A549 (cell line): ENCODE data around the gene EHF. TPM values are rescaled to one million over a fixed set of nuclear protein-coding genes. Genes with fewer than 3 reads are reported as not detected.

Experiments used
- ATAC-seq, 2 experiments: fragments of 200-7000 bp in 1 of 2; fragments of >200 bp in 1 of 2; cut with Nextera tagmentation in 1 of 2; cut with Tn5 transposase in 1 of 2; 3 replicates each; pipeline versions ENCODE4 v1.8.0 to v1.9.1; 2018 to 2020; ENCODE audit warnings: mild to moderate bottlenecking in 1 of 2, moderate library complexity in 1 of 2
- CTCF ChIA-PET: fragments of 300-600 bp; sonication (Branson Sonifier 250); formaldehyde crosslinking; extraction: SDS; loops from one replicate; lab custom pipeline; 2021; ENCODE audit warnings: antibody characterized with exemption, inconsistent platforms; lab: Yijun Ruan, JAX
- POLR2A ChIA-PET: fragments of 350-600 bp; formaldehyde crosslinking; extraction: SDS; loops from one replicate; lab custom pipeline; 2021; ENCODE audit warnings: antibody characterized with exemption, inconsistent platforms; lab: Yijun Ruan, JAX
- DNase-seq, 2 experiments: peaks; one replicate each; pipeline versions ENCODE4 v3.0.0 to v3.0.0-alpha.2; 2011 to 2016; ENCODE audit warnings: low read depth in 1 of 2, low spot score in 1 of 2
- FAIRE-seq: peaks from 2 replicates; lab custom pipeline; 2011; peaks lifted over from hg19 to GRCh38; lab: Jason Lieb, UNC
- H3K27ac ChIP-seq, 2 experiments: fragments of >200 bp; sonication (Bioruptor Twin); formaldehyde crosslinking; 3 replicates each; pipeline ENCODE4 v1.5.1; 2016 to 2017
- H3K4me1 ChIP-seq: fragments of >200 bp; sonication (Bioruptor Twin); formaldehyde crosslinking; 3 replicates; pipeline ENCODE4 v1.6.1; 2016
- H3K4me2 ChIP-seq: fragments of >200 bp; sonication (Bioruptor Twin); formaldehyde crosslinking; 3 replicates; pipeline ENCODE4 v1.6.1; 2016
- H3K4me3 ChIP-seq: fragments of >200 bp; sonication (Bioruptor Twin); formaldehyde crosslinking; 3 replicates; pipeline ENCODE4 v1.5.1; 2016
- H3K9me3 ChIP-seq: fragments of >200 bp; sonication (Bioruptor Twin); formaldehyde crosslinking; 3 replicates; pipeline ENCODE4 v1.6.1; 2016
- ATOH8 ChIP-seq: fragments of 250-450 bp; sonication (Bioruptor Pico); IDR thresholded peaks from 2 replicates; pipeline ENCODE4 v1.5.0; 2020; ENCODE audit warnings: low read depth, mild to moderate bottlenecking, moderate library complexity
- BHLHE40 ChIP-seq: IDR thresholded peaks from 2 replicates; pipeline ENCODE4 v1.6.1; 2012; ENCODE audit warnings: low read depth, low read length, inconsistent platforms
- CHD4 ChIP-seq: fragments of 200-600 bp; sonication (generic); IDR thresholded peaks from 2 replicates; pipeline ENCODE4 v1.6.1; 2016; ENCODE audit warnings: antibody characterized with exemption, mild to moderate bottlenecking, borderline replicate concordance
- CTCF ChIP-seq: fragments of >200 bp; sonication (Bioruptor Twin); formaldehyde crosslinking; IDR thresholded peaks from 3 replicates; pipeline ENCODE4 v1.5.1; 2016
- E2F6 ChIP-seq: IDR thresholded peaks from 2 replicates; pipeline ENCODE4 v1.6.1; 2012; ENCODE audit warnings: low read depth, borderline replicate concordance
- EP300 ChIP-seq, 2 experiments: fragments of >200 bp; sonication (Bioruptor Twin); formaldehyde crosslinking; IDR thresholded peaks; 2 replicates in 1 of 2; 3 replicates in 1 of 2; pipeline ENCODE4 v1.6.1; 2016 to 2017
- ESRRA ChIP-seq: fragments of 150-350 bp; IDR thresholded peaks from 2 replicates; pipeline ENCODE4 v1.6.1; 2014; ENCODE audit warnings: mild to moderate bottlenecking, low read length, borderline replicate concordance
- FOXS1 ChIP-seq: fragments of 250-450 bp; sonication (Bioruptor Pico); IDR thresholded peaks from 2 replicates; pipeline ENCODE4 v1.5.0; 2020; ENCODE audit warnings: mild to moderate bottlenecking, moderate library complexity
- GATA3 ChIP-seq: IDR thresholded peaks from 2 replicates; pipeline ENCODE4 v1.6.1; 2012; ENCODE audit warnings: borderline replicate concordance
- HDAC2 ChIP-seq: fragments of 200-600 bp; sonication (generic); IDR thresholded peaks from 2 replicates; pipeline ENCODE4 v1.6.1; 2016
- HMGXB4 ChIP-seq: fragments of 250-450 bp; sonication (Bioruptor Pico); IDR thresholded peaks from 2 replicates; pipeline ENCODE4 v1.5.0; 2021; ENCODE audit warnings: mild to moderate bottlenecking, moderate library complexity, borderline replicate concordance
- HOXB13 ChIP-seq: fragments of 250-450 bp; sonication (Bioruptor Pico); IDR thresholded peaks from 2 replicates; pipeline ENCODE4 v1.5.0; 2020; ENCODE audit warnings: low read depth, mild to moderate bottlenecking, moderate library complexity
- HOXB5 ChIP-seq: fragments of 250-450 bp; sonication (Bioruptor Pico); IDR thresholded peaks from 2 replicates; pipeline ENCODE4 v1.5.0; 2020; ENCODE audit warnings: mild to moderate bottlenecking, moderate library complexity
- JUN ChIP-seq, 2 experiments: fragments of >200 bp; sonication (Bioruptor Twin); formaldehyde crosslinking; IDR thresholded peaks; 2 replicates in 1 of 2; 3 replicates in 1 of 2; pipeline ENCODE4 v1.6.1; 2016 to 2017
- JUNB ChIP-seq: fragments of >200 bp; sonication (Bioruptor Twin); formaldehyde crosslinking; IDR thresholded peaks from 2 replicates; pipeline ENCODE4 v1.6.1; 2016
- KDM1A ChIP-seq: fragments of 200-600 bp; sonication (generic); IDR thresholded peaks from 2 replicates; pipeline ENCODE4 v1.6.1; 2016; ENCODE audit warnings: low read depth, mild to moderate bottlenecking
- MAFK ChIP-seq: fragments of 450-650 bp; IDR thresholded peaks from 2 replicates; pipeline ENCODE4 v1.6.1; 2014; ENCODE audit not compliant: partially characterized antibody
- MAX ChIP-seq: IDR thresholded peaks from 2 replicates; pipeline ENCODE4 v1.6.1; 2012
- MAZ ChIP-seq: fragments of 150-350 bp; IDR thresholded peaks from 2 replicates; pipeline ENCODE4 v1.6.1; 2014; ENCODE audit warnings: antibody characterized with exemption, low read depth, low read length, borderline replicate concordance
- MYC ChIP-seq: IDR thresholded peaks from 2 replicates; pipeline ENCODE4 v1.6.1; 2012; ENCODE audit warnings: mild to moderate bottlenecking, inconsistent platforms, low read length, improper control_type of control experiment, borderline replicate concordance
- PBX3 ChIP-seq: IDR thresholded peaks from 2 replicates; pipeline ENCODE4 v1.6.1; 2012
- PHF8 ChIP-seq: fragments of 200-600 bp; sonication (generic); IDR thresholded peaks from 2 replicates; pipeline ENCODE4 v1.6.1; 2016; ENCODE audit warnings: low read depth, mild to moderate bottlenecking, antibody characterized with exemption, moderate library complexity, borderline replicate concordance
- POLR2AphosphoS2 ChIP-seq: conservative IDR thresholded peaks from 2 replicates; pipeline ENCODE4 v1.6.1; 2012; ENCODE audit warnings: low read length, improper control_type of control experiment, inconsistent platforms
- RAD21 ChIP-seq, 2 experiments: fragments of >200 bp in 1 of 2; sonication (Bioruptor Twin) in 1 of 2; formaldehyde crosslinking in 1 of 2; IDR thresholded peaks in 1 of 2; conservative IDR thresholded peaks in 1 of 2; 2 replicates in 1 of 2; 3 replicates in 1 of 2; pipeline ENCODE4 v1.6.1; 2012 to 2018; ENCODE audit warnings: inconsistent platforms in 1 of 2
- RARB ChIP-seq: fragments of 250-450 bp; sonication (Bioruptor Pico); IDR thresholded peaks from 2 replicates; pipeline ENCODE4 v1.8.0; 2021; ENCODE audit warnings: mild to moderate bottlenecking, moderate library complexity
- RCOR1 ChIP-seq: fragments of 150-350 bp; IDR thresholded peaks from 2 replicates; pipeline ENCODE4 v1.6.1; 2014; ENCODE audit warnings: antibody characterized with exemption, low read length, low read depth
- RFX5 ChIP-seq: fragments of 450-650 bp; IDR thresholded peaks from 2 replicates; pipeline ENCODE4 v1.7.1; 2014; ENCODE audit warnings: antibody characterized with exemption, mild to moderate bottlenecking, moderate library complexity
- RNF2 ChIP-seq: fragments of 200-600 bp; sonication (generic); IDR thresholded peaks from 2 replicates; pipeline ENCODE4 v1.6.1; 2016; ENCODE audit warnings: low read depth, mild to moderate bottlenecking, antibody characterized with exemption, moderate library complexity, borderline replicate concordance
- SREBF2 ChIP-seq: fragments of 450-650 bp; IDR thresholded peaks from 2 replicates; pipeline ENCODE4 v1.6.1; 2014; ENCODE audit warnings: mild to moderate bottlenecking, moderate library complexity
- WGBS: methylation state at CpG from one replicate; pipeline ENCODE4 v1.1.6; 2017; ENCODE audit errors: missing lambda C conversion rate; 5-methylcytosine and 5-hydroxymethylcytosine counted together
- polyA plus RNA-seq, 4 experiments: library from polyadenylated mRNA; depleted of rRNA in 3 of 4; stranded (reverse); fragments of >200 nt; fragmentation: RNase III in 1 of 4; extraction: RNeasy Plus Mini Kit Qiagen cat#74134 plus additional on column Dnase treatment in 1 of 4; gene quantifications; 2 replicates in 3 of 4; 3 replicates in 1 of 4; pipeline ENCODE4 v1.2.3, GENCODE V29; 2011 to 2017

Gene EHF
- polyA plus RNA-seq, 2 of the 4 experiments (the other 2 are of a cell fraction): 5.4 to 7.8 TPM

GRCh38 chr11:34639545-34639944 is 18.7 kb downstream of the EHF start:
- ChIA-PET CTCF (interaction anchor here (0.6 to 10.6 kb wide), 10 partner anchors 9 to 810 kb away, joined by 3 to 68 read pairs (median 5); partner anchors contain the start of gene ELF5), POLR2A (interaction anchor here (2.4 to 5.2 kb wide), 3 partner anchors 15 to 46 kb away, joined by 8 to 81 read pairs (median 74); no protein-coding TSS in a partner anchor)
- Histone ChIP-seq H3K27ac (peak overlapping the region; percentile 94 to 99), H3K4me1 (peaks cover 86% of the 10 kb centered on the region), H3K4me3 (no peak overlapping the region), H3K9me3 (no peaks in the 10 kb centered on the region), H3K4me2 (peak overlapping the region; percentile 67)
- TF ChIP-seq ATOH8 (CRISPR knock-in tag) (no peak), E2F6 (no peak), RAD21 (conservative IDR thresholded peaks at IDR 0.05 in 1 of 2, IDR thresholded peaks at IDR 0.05 in 1 of 2) (peak in 1 of 2 experiments; percentile 2; a peak in 1 of 5 replicates), CHD4 (no peak), HDAC2 (no peak), MAX (0 out of 2 replicates have a peak, but pooled peaks have one; percentile 1), HOXB13 (peak; percentile 67; the same call in 1 of the 2 replicates), CTCF (no peak), SREBF2 (no peak), GATA3 (0 out of 2 replicates have a peak, but pooled peaks have one; percentile 38), KDM1A (no peak)
- DNase-seq (peak in 1 of 2 experiments; percentile 51), ATAC-seq (peak; percentile 36 to 41; a peak in 4 of 6 replicates), FAIRE-seq (no peak)
- WGBS: 15% methylated on average over 4 of the region's 4 CpGs

GRCh38 chr11:34640050-34640923 is 19.4 kb downstream of the EHF start:
- ChIA-PET POLR2A (interaction anchor here (0.9 to 5.2 kb wide), 5 partner anchors 14 to 202 kb away, joined by 3 to 81 read pairs (median 8); partner anchors contain the start of gene CAT), CTCF (interaction anchor here (0.6 to 10.6 kb wide), 15 partner anchors 9 to 809 kb away, joined by 3 to 68 read pairs (median 5); partner anchors contain the start of gene ELF5)
- FAIRE-seq (peak; percentile 96), DNase-seq (peak; percentile 96 to 98), ATAC-seq (peak; percentile 96 to 98)
- H3K4me3 ChIP-seq: no peak overlapping the region
- no peaks in the 10 kb centered on the region for H3K9me3 ChIP-seq
- peaks cover 88% of the 10 kb centered on the region for H3K4me1 ChIP-seq
- WGBS: 6% methylated on average over 8 of the region's 8 CpGs
- peak overlapping the region; percentile 94 to 99 for H3K27ac ChIP-seq
- peak overlapping the region; percentile 67 for H3K4me2 ChIP-seq
- TF ChIP-seq MYC: no peak
- no peak for TF ChIP-seq ESRRA
- TF ChIP-seq RARB: peak; percentile 49; the same call in 1 of the 2 replicates
- TF ChIP-seq EP300 (IDR thresholded peaks at IDR 0.05): peak; percentile 83 to 90; a peak in 3 of 5 replicates
- peak; percentile 53; the same call in 1 of the 2 replicates for TF ChIP-seq FOXS1 (CRISPR knock-in tag)
- peak; percentile 76; the same call in 1 of the 2 replicates for TF ChIP-seq KDM1A
- peak; percentile 66 to 94 for TF ChIP-seq JUN (IDR thresholded peaks at IDR 0.05)
- TF ChIP-seq RCOR1: peak; percentile 51; the same call in 1 of the 2 replicates
- TF ChIP-seq MAZ: no peak
- no peak for TF ChIP-seq HMGXB4 (CRISPR knock-in tag)
- TF ChIP-seq RFX5: no peak
- no peak for TF ChIP-seq PHF8
- no peak for TF ChIP-seq BHLHE40
- 0 out of 2 replicates have a peak, but pooled peaks have one; percentile 52 for TF ChIP-seq HOXB5 (CRISPR knock-in tag)
- TF ChIP-seq JUNB: peak; percentile 51
- no peak for TF ChIP-seq RNF2
- TF ChIP-seq POLR2AphosphoS2: no peak
- no peak for TF ChIP-seq PBX3
- no peak for TF ChIP-seq MAFK
